IPS-NIHi11 (cell line): ENCODE measurements around the gene FOXF2.

Source experiments
- DNase-seq: peaks from one replicate; pipeline ENCODE4 v3.0.0; 2012; ENCODE audit warnings: mixed read lengths, low spot score

The FOXF2 gene

GRCh38 chr6:1378065-1379016, 11.0 kb upstream of the FOXF2 start:
- DNase-seq, result peak; percentile 73

- DNase-seq, result no peak
These were observed 10.2 kb upstream of the FOXF2 start for GRCh38 chr6:1379017-1379787.

DNA sequence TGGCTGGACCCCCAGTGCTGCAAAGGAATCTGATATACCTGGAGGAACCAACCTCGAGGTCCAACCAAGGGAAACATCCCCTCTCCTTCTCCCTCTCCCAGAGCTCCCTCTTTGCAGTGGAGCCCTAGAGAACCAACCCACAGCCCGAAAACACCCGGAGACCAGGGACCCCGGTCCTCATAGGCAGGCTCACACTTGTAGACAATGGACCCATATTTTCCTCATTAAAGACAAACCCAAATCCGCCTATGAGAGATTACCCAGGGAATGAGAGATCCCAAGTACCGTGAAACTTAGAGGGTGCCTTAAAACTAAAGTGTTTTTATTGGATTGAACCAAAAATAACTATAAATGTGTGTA, 9.6 kb upstream of the FOXF2 start:
- DNase-seq, result no peak

DNA sequence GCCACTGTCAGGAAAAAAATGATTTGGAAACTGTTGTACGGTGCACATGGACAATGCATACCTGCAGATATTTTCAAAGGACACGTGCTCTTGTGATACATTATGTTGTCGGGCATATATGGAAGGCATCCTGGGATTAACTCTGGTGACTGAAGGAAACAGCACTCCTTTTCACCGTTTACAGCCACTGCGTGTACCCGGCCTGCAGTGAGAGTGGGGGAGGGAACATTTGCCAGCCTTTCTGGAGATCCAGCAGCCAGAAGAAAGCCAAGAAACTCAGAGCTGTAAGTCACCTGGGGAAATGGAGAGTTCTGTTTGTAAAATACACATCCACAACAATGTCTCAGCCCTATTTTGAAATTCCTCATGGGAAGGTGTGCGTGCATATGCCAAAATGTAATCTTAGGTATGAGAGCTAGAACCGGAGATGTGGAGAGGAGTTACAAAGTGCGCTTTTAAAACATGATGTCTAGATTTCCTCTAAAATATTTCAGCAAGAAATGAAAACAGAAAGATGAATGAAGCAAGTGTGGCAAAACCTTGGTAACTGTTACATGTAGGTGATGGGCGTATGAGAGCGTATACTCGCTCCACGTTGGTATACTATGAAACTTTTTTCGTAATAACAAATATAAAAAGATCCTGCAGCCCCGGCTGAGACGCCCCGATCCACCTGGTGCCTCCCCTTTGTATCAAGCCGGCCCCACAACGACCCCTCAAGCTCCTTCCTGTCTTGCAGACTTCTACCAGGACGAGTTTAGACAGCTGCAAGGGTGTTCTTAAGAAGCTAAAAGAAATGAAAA, 8.6 kb upstream of the FOXF2 start:
- DNase-seq, result no peak

GRCh38 chr6:1381481-1382330, 7.7 kb upstream of the FOXF2 start:
- DNase-seq, result peak; percentile 84

GRCh38 chr6:1382331-1382882, 7.0 kb upstream of the FOXF2 start:
- DNase-seq, result no peak

GRCh38 chr6:1382883-1383728, 6.3 kb upstream of the FOXF2 start:
- no peak for DNase-seq

- no peak for DNase-seq
These were observed 5.4 kb upstream of the FOXF2 start for GRCh38 chr6:1383729-1384548.

DNA sequence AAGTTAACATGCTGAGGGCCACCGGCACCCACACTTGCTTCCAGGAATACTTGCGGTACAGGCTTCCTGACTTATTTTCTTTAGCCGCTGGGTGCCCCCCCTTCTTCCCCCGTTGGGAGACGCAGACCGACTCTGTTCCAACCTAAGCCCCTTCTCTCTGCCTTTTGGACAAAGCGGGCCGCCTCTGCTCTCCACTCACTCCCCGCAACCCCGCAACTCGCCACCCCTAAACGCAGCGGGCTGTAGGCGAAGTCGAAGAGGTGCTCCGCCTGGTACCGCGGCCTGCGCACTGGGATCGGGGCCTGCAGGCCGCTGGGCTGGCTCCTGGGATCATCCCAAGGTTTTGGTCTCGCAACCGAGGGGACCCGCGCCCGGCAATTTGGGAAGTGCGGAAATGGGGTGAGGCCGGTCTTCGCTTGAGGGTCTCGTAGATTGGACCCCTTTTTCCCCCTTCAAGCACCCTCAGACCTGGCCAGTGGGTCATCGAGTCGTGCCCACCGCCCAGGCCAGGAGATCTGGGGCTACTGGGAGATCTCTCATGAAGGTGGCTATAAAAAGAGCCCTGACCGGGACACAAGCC, 4.7 kb upstream of the FOXF2 start:
- DNase-seq, result no peak

- no peak for DNase-seq
These were observed 4.0 kb upstream of the FOXF2 start for GRCh38 chr6:1385129-1386037.

GRCh38 chr6:1386038-1386709, 3.2 kb upstream of the FOXF2 start:
- no peak for DNase-seq

DNA sequence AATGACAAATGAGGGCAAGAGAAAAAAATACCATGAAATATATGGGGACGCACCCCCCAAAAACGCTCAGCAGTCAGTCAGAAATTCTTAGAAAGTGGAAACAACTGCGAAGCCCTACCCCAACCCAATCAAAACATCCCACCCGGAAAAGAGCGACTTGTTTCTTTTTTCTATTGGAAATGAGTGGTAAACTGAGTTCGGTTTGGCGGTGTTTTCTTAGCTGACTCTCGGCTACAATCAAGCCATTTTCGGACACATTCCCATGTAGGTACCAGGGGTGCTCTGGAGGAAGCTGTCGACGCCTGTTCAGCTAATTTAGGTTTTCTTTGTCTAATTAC, 1.9 kb upstream of the FOXF2 start:
- DNase-seq, result no peak

DNA sequence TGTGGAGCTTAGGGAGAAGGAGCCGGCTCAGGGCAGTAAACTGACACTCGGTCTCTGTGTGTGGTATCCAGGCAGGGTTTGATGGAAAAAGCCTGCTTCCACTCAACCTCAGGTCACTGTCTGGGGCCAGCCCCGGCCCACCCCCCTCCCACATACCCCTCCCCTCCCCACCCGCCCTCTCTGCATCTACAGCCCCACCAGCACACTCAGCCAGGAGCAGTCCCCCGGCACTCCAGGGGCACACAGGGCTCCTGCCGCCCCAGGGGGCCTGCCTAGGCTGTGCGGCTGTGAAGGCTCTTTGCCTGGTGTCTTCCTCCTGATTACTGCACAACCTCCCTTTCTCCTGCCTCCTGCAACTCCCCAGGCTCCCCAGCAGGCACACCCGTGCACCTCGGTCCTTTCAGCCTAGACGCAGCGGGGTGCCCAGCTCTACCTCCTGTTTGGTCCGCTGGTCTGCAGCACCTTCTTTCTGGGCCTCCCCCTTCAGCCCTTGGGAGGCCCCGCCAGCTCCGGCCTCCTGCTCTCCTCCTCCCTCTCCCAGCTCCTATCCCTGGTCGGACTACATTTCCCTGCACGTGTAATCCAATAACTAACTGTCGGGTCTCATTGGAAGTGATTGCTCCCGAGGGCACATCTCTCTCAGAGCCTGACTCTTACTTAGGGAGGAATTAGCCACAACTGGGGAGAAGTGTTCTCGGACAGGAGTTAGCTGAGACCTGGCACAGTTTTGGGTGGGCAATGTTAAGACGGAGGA, 1.3 kb upstream of the FOXF2 start:
- DNase-seq, result no peak

DNA sequence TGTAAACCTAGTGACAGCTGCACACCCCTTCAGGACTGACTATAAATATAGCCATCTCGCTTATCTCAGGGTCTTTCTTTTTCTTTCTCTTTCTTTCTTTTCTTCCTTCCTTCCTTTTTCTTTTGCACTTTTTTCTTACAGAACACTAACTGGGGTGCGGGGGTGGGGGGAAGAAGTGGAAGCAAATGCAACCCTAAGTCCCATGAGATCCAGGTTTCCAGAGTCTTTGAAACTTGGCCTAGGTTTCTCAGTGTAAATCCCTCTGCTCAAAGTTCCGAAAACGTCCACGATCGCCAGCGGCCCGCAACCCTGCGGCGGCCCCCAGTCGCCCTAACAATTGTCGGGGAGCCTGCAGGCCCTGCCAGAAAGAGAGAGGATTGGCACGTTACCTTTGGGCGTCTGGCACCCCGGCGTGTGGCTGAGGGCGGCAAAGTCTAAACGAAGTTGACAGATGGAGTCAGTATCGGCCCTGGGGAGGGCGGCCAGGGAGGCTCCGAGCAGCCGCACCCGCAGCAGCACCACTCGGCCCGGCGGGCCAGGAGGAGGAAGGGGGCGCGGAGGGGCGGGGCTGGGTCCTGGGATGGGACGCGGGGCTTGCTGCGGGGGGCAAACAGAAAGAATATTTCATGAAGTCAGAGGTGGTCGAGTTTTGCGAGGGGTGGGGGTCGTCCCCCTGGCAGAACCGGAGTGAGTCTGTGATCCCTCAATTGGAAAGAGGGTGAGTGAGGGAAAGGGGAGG, 577 bp upstream of the FOXF2 start:
- no peak for DNase-seq

GRCh38 chr6:1390133-1390945, 963 bp downstream of the FOXF2 start:
- no peak for DNase-seq
